Measurements from ENCODE around the gene SPNS3.

SPNS3 gene

DNA sequence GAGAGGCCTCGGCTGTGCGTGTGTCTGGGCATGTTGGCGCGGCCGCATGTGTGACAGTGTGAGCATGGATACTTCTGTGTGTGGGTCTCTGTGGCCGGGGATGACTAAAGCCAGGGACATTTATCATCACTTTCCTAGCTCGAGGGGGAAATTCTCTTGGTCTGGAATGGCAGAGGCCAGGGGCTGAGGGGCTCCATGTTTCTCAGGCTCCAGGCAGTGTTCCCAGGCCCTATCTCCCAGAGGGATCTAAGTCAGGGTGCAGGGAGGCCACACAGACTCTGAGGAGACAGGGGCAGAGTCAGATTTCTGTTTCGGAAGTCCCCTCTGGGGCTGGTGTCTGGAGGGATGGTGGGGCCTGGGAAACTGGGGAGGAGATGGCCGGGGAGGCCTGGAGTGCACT is 41.3 kb downstream of the SPNS3 start:
- no peak overlapping the region for H3K4me3 ChIP-seq (ENCODE audit: control insufficient read depth, low read depth, low read length)
- no peak for DNase-seq (ENCODE audit: low read depth)
- TF ChIP-seq, protein P1, sequence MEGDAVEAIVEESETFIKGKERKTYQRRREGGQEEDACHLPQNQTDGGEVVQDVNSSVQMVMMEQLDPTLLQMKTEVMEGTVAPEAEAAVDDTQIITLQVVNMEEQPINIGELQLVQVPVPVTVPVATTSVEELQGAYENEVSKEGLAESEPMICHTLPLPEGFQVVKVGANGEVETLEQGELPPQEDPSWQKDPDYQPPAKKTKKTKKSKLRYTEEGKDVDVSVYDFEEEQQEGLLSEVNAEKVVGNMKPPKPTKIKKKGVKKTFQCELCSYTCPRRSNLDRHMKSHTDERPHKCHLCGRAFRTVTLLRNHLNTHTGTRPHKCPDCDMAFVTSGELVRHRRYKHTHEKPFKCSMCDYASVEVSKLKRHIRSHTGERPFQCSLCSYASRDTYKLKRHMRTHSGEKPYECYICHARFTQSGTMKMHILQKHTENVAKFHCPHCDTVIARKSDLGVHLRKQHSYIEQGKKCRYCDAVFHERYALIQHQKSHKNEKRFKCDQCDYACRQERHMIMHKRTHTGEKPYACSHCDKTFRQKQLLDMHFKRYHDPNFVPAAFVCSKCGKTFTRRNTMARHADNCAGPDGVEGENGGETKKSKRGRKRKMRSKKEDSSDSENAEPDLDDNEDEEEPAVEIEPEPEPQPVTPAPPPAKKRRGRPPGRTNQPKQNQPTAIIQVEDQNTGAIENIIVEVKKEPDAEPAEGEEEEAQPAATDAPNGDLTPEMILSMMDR (IDR thresholded peaks at IDR 0.05; ENCODE audit: control insufficient read depth, insufficient read depth, low read depth, low read length, missing control alignments): no peak

DNA sequence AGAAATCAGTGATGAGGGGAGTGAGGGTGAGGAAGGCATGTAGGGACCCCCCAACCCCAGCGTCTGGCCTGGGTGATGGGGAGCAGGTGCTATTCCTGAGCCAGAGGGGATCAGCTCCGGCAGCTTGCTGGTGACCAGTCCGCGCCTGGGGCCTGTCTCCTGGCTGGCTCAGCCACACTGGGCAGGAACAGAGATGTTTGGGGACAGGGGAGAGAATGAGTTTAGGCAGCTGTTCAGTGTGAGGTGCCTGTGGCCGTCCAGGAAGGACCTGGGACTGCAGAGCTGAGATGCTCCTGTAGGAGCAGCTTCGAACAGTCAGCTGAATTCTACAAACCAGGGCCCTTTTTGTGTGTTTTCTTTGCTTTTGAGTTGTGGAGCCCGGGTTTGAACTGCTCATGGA is 41.7 kb downstream of the SPNS3 start:
- no peak overlapping the region for H3K4me3 ChIP-seq (ENCODE audit: control insufficient read depth, low read depth, low read length)
- DNase-seq (ENCODE audit: low read depth): no peak
- TF ChIP-seq, protein P1 (IDR thresholded peaks at IDR 0.05; ENCODE audit: control insufficient read depth, insufficient read depth, low read depth, low read length, missing control alignments): no peak

- TF ChIP-seq, protein P1 (IDR thresholded peaks at IDR 0.05; ENCODE audit: control insufficient read depth, insufficient read depth, low read depth, low read length, missing control alignments): no peak
- DNase-seq (ENCODE audit: low read depth): no peak
- no peak overlapping the region for H3K4me3 ChIP-seq (ENCODE audit: control insufficient read depth, low read depth, low read length)
These were observed 42.3 kb downstream of the SPNS3 start for GRCh38 chr17:4476017-4476416.

DNA sequence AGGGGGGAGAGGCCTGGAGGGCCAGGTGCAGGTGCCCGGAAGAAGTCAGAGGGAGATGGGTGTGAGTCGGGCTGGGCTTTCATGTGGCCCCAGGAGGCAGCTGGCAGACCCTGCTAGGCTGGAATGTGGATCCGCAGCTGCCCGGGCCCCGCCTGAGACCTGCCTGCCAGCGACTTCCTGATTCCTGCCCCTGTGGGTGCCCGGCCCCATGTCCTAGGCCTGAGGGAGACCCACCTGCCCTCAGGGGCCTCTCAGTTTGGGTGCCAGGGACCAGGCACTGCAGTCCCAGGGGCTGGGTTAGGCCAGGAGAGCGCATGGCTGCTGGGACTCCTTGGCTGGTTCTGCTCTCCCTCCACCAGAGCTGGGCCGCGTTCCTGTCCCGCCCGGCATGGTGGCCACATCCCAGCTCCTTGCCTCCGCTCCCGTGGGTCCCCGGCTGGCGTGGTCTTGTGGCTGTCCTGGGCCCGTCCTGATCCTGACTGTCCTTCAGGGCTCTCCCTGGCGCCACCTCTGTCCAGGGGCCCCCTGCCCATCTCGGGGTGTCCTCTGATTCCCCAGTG is 42.9 kb downstream of the SPNS3 start:
- TF ChIP-seq, protein P1 (IDR thresholded peaks at IDR 0.05; ENCODE audit: control insufficient read depth, insufficient read depth, low read depth, low read length, missing control alignments): no peak
- DNase-seq (ENCODE audit: low read depth): no peak
- no peak overlapping the region for H3K4me3 ChIP-seq (ENCODE audit: control insufficient read depth, low read depth, low read length)

DNA sequence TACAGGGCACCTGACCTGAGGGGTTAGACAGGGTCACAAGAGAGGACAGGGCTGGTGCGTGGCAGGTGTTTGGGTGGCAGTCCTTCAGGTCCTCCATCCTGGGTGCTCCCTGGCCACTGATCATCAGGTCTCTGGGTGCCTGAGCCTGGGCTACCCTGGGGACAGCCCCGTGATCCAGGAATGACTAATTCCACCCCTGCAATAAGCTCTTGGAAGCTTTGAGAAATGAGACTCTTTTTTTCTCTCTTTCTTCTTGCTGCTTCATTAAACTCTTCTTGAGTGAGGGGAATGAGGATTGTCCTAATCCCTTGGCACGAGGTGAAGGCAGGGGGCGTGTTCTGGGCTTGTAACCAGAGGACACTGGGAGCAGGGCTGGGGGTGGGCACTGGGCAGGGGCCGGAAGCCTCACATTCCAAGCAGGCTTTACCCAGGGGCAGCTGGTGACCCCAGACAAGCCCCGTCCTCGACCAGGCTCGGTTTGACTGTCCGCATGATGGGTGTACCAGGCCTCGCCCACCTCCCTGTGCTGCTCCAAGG is 43.6 kb downstream of the SPNS3 start:
- H3K4me3 ChIP-seq (ENCODE audit: control insufficient read depth, low read depth, low read length): no peak overlapping the region
- TF ChIP-seq, protein P1 (IDR thresholded peaks at IDR 0.05; ENCODE audit: control insufficient read depth, insufficient read depth, low read depth, low read length, missing control alignments): no peak
- DNase-seq (ENCODE audit: low read depth): no peak

- H3K4me3 ChIP-seq (ENCODE audit: control insufficient read depth, low read depth, low read length): no peak overlapping the region
- TF ChIP-seq, protein P1 (IDR thresholded peaks at IDR 0.05; ENCODE audit: control insufficient read depth, insufficient read depth, low read depth, low read length, missing control alignments): no peak
- DNase-seq (ENCODE audit: low read depth): no peak
These were observed 44.6 kb downstream of the SPNS3 start for GRCh38 chr17:4478318-4478830.
